Measurements from ENCODE around the gene CSNK1G1. TPM values are rescaled to one million over a fixed set of nuclear protein-coding genes. Genes with fewer than 3 reads are reported as not detected.

CSNK1G1 gene
- total and polyA plus RNA-seq, 12 donors, result 1.9 to 9.4 (median 7.4) TPM

- intact Hi-C loops (cut with DNase I), result no loop called here
- TF ChIP-seq CTCF (IDR thresholded peaks at IDR 0.05), result no peak
- Histone ChIP-seq H3K27ac (no peak overlapping the region), H3K27me3 (no peaks in the 10 kb centered on the region), H3K4me1 (peaks cover 0 to 13% (median 0%) of the 10 kb centered on the region in 9 donors), H3K9me3 (no peaks in the 10 kb centered on the region), H3K4me3 (no peak overlapping the region), H3K36me3 (peaks cover 0 to 3% (median 0%) of the 10 kb centered on the region in 9 donors)
- no peak for ATAC-seq
- DNase-seq, result no peak
- WGBS, 2 donors, result 91 to 100% methylated on average over 1 of the region's 1 CpG
Measured at GRCh38 chr15:64288577-64288976, 67.4 kb downstream of the CSNK1G1 start.

- no peak for TF ChIP-seq CTCF (IDR thresholded peaks at IDR 0.05)
- no peak overlapping the region for H3K27ac ChIP-seq
- WGBS, 2 donors, result 97 to 100% methylated on average over 1 of the region's 1 CpG
- ATAC-seq (no peak), DNase-seq (no peak)
- peaks cover 0 to 19% (median 0%) of the 10 kb centered on the region in 9 donors for H3K4me1 ChIP-seq
- no peak overlapping the region for H3K4me3 ChIP-seq
- H3K9me3 ChIP-seq, result no peaks in the 10 kb centered on the region
- intact Hi-C loops (cut with DNase I), result no loop called here
- H3K27me3 ChIP-seq, result no peaks in the 10 kb centered on the region
- peaks cover 0 to 3% (median 0%) of the 10 kb centered on the region in 9 donors for H3K36me3 ChIP-seq
Measured at GRCh38 chr15:64287953-64288352, 68.0 kb downstream of the CSNK1G1 start.

- Histone ChIP-seq H3K27me3 (no peaks in the 10 kb centered on the region), H3K4me3 (no peak overlapping the region), H3K4me1 (peaks cover 0 to 23% (median 0%) of the 10 kb centered on the region in 9 donors), H3K36me3 (peaks cover 0 to 3% (median 0%) of the 10 kb centered on the region in 9 donors), H3K9me3 (no peaks in the 10 kb centered on the region), H3K27ac (no peak overlapping the region)
- TF ChIP-seq CTCF (IDR thresholded peaks at IDR 0.05), result no peak
- intact Hi-C loops (cut with DNase I), result no loop called here
- ATAC-seq (no peak), DNase-seq (no peak)
Measured at GRCh38 chr15:64286473-64286872, 69.5 kb downstream of the CSNK1G1 start.

- Histone ChIP-seq H3K36me3 (peaks cover 0 to 3% (median 0%) of the 10 kb centered on the region in 9 donors), H3K27ac (no peak overlapping the region), H3K27me3 (no peaks in the 10 kb centered on the region), H3K4me1 (peaks cover 0 to 23% (median 0%) of the 10 kb centered on the region in 9 donors), H3K9me3 (no peaks in the 10 kb centered on the region), H3K4me3 (no peak overlapping the region)
- no peak for TF ChIP-seq CTCF (IDR thresholded peaks at IDR 0.05)
- intact Hi-C loops (cut with DNase I), result no loop called here
- DNase-seq (no peak), ATAC-seq (no peak)
- 82% methylated on average over 7 of the region's 7 CpGs for WGBS, 2 donors
Measured at GRCh38 chr15:64285871-64286270, 70.1 kb downstream of the CSNK1G1 start.

All from heart right ventricle (tissue), 16 donors.